ENCODE measurements around the gene HLA-DPB1.
"Not testable (repeated sequence)": the region's sequence is repeated elsewhere in the genome, so short reads cannot be mapped to it uniquely, and the experiment has no call there.

Gene HLA-DPB1

GRCh38 chr6:33075568-33076405, at the start of gene HLA-DPB1:
HLA-DPB1 (plus strand) TSS chr6:33075990; CDS start chr6:33076042, 52 bp downstream.
- no peak for DNase-seq (ENCODE audit: low read depth, low spot score)

GRCh38 chr6:33028220-33028849, 47.5 kb upstream of the HLA-DPB1 start:
- no peak for DNase-seq (ENCODE audit: low read depth, low spot score)

DNA sequence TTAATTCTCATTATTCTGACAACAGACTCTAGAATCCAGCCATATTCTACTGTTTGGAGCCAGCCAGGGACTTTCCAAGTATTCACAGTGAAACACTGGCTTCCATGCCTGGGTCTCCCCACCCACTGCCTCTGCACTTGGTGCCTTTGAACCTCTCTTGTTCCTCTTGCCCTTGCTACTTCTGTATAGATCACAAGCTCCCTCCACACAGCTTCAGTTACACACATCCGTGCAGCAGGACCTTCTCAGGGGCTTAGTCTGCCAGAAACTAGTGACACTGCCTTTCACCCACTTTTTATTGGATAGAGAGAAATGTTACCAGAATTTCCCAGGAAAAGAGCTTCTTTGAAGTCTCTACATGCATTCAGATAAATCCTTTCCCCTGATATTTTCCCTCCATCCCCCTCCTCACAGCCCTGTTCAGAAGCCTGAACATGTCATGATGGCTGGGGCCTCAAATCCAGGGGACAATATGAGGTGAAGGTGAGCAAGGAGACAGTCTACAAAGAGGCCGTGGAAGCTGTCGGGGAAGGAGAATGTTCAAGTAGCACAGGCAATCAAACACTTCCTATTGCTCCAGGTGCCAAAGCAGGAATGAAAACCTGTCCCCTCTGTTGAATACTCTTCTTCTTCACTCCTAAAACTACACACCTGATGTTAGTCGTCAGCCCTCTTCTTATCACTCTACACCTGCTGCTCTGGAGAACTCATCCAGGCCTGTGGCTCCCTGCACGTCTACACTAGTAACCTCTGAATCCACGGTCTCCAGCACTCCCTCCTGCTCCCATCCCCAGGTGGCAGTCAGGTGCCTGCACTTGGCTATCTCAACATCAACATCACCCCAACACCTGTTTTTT, 46.2 kb upstream of the HLA-DPB1 start:
- DNase-seq (ENCODE audit: low read depth, low spot score) = no peak

- DNase-seq (ENCODE audit: low read depth, low spot score) = no peak
Measured at GRCh38 chr6:33030245-33030644, 45.5 kb upstream of the HLA-DPB1 start.

DNA sequence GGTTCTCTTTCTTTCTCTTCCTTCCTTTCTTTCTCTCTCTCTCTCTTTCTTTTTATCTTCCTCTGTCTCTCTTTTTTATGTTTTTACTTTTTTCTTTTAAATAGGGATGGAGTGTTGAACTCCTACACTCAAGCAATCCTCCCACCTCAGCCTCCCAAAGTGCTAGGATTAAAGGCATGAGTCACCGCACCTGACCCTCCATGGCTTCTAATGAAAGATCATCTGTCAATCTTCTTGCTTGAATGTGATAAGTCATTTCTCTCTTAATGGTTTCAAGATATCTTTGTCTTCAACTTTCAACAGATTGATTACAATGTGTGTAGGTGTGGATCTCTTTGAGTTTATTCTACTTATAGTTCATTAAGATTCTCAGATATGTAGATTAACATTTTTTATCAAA, 41.2 kb upstream of the HLA-DPB1 start:
- no peak for DNase-seq (ENCODE audit: low read depth, low spot score)

DNA sequence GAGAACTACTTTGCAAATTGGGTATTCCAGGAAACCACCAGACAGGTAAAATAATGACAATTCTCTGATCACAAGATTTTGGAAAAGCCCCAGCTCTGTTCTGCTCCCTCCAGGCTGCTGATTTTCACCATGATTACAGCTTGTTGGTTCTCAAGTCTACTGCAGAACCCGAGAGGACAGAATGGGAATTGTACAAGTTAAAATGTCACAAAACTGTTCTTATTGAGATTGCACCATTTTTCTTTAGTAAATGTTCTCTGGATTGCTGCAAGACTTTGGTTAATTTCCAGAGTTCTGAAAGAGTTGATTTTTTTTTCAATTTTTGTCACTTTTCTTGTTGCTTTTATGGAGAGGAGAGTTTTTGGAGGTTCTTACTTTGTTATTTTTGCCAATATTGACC, 39.3 kb upstream of the HLA-DPB1 start:
- no peak for DNase-seq (ENCODE audit: low read depth, low spot score)

DNA sequence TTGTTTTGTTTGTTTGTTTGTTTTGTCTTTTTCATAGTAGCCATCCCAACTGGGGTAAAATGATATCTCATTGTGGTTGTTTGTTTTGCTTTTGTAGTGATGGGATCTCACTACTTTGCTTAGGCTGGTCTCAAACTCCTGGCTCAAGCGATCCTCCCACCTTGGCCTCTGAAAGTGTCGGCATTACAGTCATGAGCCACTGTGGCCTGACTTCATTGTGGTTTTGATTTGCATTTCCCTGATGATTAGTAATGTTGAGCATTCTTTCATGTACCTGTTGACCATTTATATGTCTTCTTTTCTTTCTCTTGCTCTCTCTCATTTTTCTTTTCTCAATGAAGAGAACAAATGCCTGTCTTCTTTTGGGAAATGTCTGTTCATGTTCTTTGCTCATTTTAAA, 35.6 kb upstream of the HLA-DPB1 start:
- no peak for DNase-seq (ENCODE audit: low read depth, low spot score)

DNA sequence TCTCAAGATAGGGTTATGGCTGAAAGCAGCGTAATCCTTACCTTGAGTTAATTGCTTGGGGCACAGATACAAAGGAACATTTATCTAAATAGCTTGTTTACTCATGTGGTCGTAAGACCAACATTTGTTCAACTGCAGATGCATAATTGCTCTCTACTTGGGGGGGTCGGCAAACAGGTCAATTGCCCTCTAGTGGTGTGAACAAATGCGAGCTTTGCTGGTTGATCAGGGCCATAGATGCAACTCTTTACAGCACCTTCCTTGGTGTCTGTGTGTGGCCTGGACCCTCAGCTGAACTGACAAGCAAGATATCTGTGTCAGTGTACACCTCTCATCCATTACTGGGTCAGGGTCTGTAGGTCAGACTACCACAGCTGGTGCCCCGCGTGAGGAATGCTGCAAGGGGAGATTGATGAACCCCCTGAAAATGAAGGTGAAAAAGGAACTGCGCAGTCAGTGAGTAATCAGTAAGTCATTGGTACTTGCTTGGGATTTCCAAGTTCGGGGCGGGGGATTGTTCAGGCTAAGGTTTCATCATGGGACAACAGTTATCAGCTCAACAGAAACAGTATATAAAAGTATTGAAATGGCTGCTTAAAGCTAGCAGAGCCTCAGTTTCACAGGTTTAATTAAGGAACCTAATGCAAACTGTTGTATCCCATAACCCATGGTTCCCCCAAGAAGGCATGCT, 26.3 kb upstream of the HLA-DPB1 start:
- no peak for DNase-seq (ENCODE audit: low read depth, low spot score)

- no peak for DNase-seq (ENCODE audit: low read depth, low spot score)
Measured at GRCh38 chr6:33050014-33050810, 25.6 kb upstream of the HLA-DPB1 start.

DNA sequence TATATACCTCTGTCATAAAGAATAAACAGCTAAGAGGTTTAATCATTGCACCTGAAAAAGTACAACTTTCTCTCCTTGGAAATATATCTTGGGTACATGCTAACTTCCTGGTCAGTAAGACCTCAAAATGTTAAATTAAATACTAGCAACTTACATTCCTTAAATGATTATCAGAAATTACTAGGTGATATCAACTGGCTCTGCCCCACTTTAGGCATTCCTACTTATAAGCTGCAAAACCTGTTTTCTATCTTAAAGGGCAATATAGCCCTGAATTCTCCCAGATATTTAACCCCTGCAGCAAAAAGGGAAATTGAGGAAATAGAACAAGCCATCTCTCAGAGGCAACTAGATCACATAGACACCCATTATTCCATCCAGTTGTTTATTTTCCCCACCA, 23.2 kb upstream of the HLA-DPB1 start:
- DNase-seq (ENCODE audit: low read depth, low spot score) = no peak

DNA sequence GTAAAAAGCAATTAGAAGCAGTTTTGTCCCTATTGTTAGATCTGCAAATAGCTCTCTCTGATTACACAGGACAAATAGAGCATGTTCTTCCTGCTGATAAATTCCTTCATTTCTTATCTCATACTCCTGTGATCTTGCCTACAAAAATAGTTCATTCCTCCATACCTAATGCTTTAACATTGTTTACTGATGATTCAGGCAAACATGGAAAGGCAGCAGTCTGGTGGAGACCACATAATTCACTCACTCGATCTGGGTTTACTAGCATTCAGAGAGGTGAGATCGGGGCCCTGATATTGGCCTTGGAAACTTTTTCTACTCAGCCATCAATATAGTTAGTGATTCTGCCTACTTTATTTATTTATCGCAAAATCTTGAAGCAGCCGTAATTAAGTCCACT, 22.6 kb upstream of the HLA-DPB1 start:
- no peak for DNase-seq (ENCODE audit: low read depth, low spot score)

GRCh38 chr6:33057222-33058150, 18.3 kb upstream of the HLA-DPB1 start:
- no peak for DNase-seq (ENCODE audit: low read depth, low spot score)

DNA sequence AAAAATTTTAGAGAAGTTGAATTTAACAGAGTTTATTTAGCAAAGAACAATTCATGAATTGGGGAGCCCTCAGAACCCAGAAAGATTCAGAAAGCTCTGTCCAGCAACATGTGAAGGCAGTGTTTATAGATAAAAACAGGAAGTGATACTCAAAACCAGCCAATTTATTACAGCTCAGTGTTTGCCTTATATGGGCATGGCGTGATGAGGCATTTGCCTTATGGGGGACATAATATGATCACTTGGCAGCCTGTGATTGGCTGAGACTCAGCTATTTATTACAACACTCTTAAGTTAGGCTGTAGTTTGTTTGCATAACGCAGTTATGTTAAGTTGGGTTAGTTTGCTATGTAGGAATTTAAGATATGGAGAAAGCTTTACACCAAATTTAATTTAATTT, 13.8 kb upstream of the HLA-DPB1 start:
- DNase-seq (ENCODE audit: low read depth, low spot score) = no peak

GRCh38 chr6:33063435-33063834, 12.4 kb upstream of the HLA-DPB1 start:
- not testable (repeated sequence) for DNase-seq (ENCODE audit: low read depth, low spot score)

GRCh38 chr6:33064723-33065122, 11.1 kb upstream of the HLA-DPB1 start:
- no peak for DNase-seq (ENCODE audit: low read depth, low spot score)

GRCh38 chr6:33065312-33065711, 10.5 kb upstream of the HLA-DPB1 start:
- no peak for DNase-seq (ENCODE audit: low read depth, low spot score)

DNA sequence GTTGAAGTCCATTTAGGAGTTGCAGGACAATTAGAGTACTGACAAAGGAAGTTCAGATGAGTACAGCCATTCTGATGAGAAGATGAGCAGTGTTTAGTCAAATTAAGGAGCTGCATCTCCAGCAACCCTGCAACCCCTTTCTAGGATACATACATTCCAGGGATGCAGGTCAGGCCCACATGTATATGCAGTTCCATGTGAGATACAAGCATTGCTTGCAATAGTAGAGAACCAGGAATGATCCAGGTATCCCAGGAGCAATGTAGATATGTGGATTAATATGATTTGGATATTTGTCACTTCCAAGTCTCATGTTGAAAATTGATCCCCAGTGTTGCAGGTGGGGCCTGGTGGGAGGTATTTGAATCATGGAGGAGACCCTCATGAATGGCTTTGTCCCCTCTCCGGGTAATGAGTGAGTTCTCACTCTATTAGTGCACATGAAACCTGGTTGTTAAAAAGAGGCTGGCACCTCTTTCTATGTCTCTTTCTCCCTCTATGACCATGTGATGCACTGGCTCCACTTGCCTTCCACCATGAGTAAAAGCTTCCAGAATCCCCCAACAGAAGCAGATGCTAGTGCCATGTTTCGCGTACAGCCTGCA, 8.8 kb upstream of the HLA-DPB1 start:
- no peak for DNase-seq (ENCODE audit: low read depth, low spot score)

- DNase-seq (ENCODE audit: low read depth, low spot score) = no peak
Measured at GRCh38 chr6:33069021-33069738, 6.6 kb upstream of the HLA-DPB1 start.

- no peak for DNase-seq (ENCODE audit: low read depth, low spot score)
Measured at GRCh38 chr6:33070909-33071308, 4.9 kb upstream of the HLA-DPB1 start.

All from brain pericyte (primary cell).